Body of pancreas (tissue), 4 donors: Measurements from ENCODE around the gene URB1.

Source experiments
- POLR2A ChIP-seq, 3 donors: fragments of 450-650 bp; IDR thresholded peaks; one replicate each; pipeline ENCODE4 v1.6.1; 2016; ENCODE audit warnings: antibody characterized with exemption in 3 of 3, mild to moderate bottlenecking in 2 of 3
- TF ChIP-seq, protein P1 (sequence below), 7 experiments: fragments of 450-650 bp in 4 of 7; fragments of 200-600 bp in 3 of 7; sonication (generic) in 3 of 7; IDR thresholded peaks; one replicate each; pipeline ENCODE4 v1.5.1; 2016 to 2019; ENCODE audit warnings: antibody characterized with exemption in 7 of 7

GRCh38 chr21:32334980-32335531 is 57.8 kb downstream of the URB1 start:
- TF ChIP-seq, protein P1, sequence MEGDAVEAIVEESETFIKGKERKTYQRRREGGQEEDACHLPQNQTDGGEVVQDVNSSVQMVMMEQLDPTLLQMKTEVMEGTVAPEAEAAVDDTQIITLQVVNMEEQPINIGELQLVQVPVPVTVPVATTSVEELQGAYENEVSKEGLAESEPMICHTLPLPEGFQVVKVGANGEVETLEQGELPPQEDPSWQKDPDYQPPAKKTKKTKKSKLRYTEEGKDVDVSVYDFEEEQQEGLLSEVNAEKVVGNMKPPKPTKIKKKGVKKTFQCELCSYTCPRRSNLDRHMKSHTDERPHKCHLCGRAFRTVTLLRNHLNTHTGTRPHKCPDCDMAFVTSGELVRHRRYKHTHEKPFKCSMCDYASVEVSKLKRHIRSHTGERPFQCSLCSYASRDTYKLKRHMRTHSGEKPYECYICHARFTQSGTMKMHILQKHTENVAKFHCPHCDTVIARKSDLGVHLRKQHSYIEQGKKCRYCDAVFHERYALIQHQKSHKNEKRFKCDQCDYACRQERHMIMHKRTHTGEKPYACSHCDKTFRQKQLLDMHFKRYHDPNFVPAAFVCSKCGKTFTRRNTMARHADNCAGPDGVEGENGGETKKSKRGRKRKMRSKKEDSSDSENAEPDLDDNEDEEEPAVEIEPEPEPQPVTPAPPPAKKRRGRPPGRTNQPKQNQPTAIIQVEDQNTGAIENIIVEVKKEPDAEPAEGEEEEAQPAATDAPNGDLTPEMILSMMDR (IDR thresholded peaks at IDR 0.05) = no peak
- no peak for TF ChIP-seq POLR2A (IDR thresholded peaks at IDR 0.05)
